Mucosa of rectum (tissue), 2 donors: Measurements from ENCODE around the gene FLT3.
"Not testable (repeated sequence)": the region's sequence is repeated elsewhere in the genome, so short reads cannot be mapped to it uniquely, and the experiment has no call there.

ENCODE experiments used
- H3K27ac ChIP-seq, 2 donors: one replicate each; pipeline ENCODE4 v1.7.0; 2013; ENCODE audit warnings: inconsistent platforms in 2 of 2, low read depth in 2 of 2, low read length in 2 of 2
- H3K27me3 ChIP-seq, 2 donors: one replicate each; pipeline ENCODE4 v1.7.0; 2013; ENCODE audit warnings: low read length in 2 of 2; ENCODE audit not compliant: control insufficient read depth in 2 of 2, insufficient read depth in 2 of 2
- H3K36me3 ChIP-seq, 2 donors: one replicate each; pipeline ENCODE4 v1.7.0; 2013; ENCODE audit warnings: low read length in 2 of 2; ENCODE audit not compliant: control insufficient read depth in 2 of 2, insufficient read depth in 2 of 2
- H3K4me1 ChIP-seq, 2 donors: one replicate each; pipeline ENCODE4 v1.7.0; 2013; ENCODE audit warnings: low read length in 2 of 2, mild to moderate bottlenecking in 1 of 2; ENCODE audit not compliant: control insufficient read depth in 2 of 2, insufficient read depth in 2 of 2
- H3K4me3 ChIP-seq, 2 donors: one replicate each; pipeline ENCODE4 v1.7.0; 2013; ENCODE audit warnings: low read length in 2 of 2
- H3K9ac ChIP-seq, 2 donors: one replicate each; pipeline ENCODE4 v1.7.0; 2013; ENCODE audit warnings: low read length in 2 of 2, low read depth in 1 of 2, mild to moderate bottlenecking in 1 of 2
- H3K9me3 ChIP-seq, 2 donors: one replicate each; pipeline ENCODE4 v1.7.0; 2013; ENCODE audit warnings: low read length in 2 of 2; ENCODE audit not compliant: control insufficient read depth in 2 of 2
- donor health status: healthy.
- donor health status: Normal muscosa, but diverticular disease.

FLT3 gene

DNA sequence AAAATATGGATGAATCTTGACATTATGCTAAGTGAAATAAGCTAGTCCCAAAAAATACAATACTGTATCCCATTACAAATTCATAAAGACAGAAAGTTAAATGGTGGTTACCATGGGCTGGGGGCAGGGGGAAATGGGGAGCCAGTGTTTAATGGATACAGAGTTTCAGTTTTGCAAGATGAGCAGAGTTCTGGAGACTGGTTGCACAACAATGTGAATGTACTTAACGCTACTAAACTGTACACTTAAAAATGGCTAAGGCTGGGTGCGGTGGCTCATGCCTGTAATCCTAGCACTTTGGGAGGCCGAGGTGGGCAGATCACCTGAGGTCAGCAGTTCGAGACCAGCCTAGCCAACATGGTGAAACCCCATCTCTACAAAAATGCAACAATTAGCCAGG, 1.5 kb upstream of the FLT3 start:
- H3K4me3 ChIP-seq, H3K4me1 ChIP-seq, H3K36me3 ChIP-seq, H3K9me3 ChIP-seq, H3K9ac ChIP-seq, H3K27ac ChIP-seq: not testable (repeated sequence)
- H3K27me3 ChIP-seq = peaks cover 26 to 39% of the 10 kb centered on the region in 2 donors

DNA sequence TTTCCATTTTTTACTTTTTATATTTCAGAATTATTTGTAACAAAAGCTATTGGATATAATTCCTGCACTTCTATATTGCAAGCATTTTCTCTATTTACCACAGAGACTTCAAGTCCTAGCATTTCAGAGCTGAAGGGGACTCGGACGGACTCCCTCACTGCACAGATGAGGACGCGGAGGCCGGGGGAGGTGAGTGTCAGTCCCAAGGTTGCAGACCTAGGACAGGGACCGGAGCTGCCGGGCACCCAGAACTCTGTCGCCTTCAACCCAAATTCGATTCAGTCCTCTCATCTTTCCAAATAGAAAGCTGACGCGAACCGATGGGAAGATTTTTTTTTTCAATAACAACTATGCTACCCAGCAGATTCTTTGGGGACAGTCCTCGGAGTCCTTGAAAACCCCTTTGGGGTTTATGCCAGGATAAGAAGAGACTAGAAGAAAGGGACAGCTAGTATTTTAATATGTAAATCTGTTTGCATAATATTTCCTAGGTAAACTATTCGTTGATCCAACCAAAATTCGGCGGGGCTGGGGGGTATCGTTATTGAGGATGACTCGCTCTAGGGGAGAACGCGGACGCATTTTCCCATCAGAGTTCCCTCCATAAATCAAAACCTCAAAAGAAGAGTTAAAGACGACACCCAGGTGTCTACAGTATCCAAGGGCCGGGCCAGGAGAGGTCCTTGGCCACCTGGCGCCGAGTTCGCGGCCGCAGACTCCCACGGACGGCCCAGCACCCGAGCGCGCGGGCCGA, 803 bp downstream of the FLT3 start:
- Histone ChIP-seq H3K27me3 (peaks cover 26 to 41% of the 10 kb centered on the region in 2 donors), H3K9me3 (peaks cover 4% of the 10 kb centered on the region in 2 donors), H3K27ac (no peak overlapping the region), H3K36me3 (no peaks in the 10 kb centered on the region), H3K9ac (no peak overlapping the region), H3K4me3 (peak overlapping the region; percentile 37 to 39), H3K4me1 (peaks cover 0 to 7% of the 10 kb centered on the region in 2 donors)

DNA sequence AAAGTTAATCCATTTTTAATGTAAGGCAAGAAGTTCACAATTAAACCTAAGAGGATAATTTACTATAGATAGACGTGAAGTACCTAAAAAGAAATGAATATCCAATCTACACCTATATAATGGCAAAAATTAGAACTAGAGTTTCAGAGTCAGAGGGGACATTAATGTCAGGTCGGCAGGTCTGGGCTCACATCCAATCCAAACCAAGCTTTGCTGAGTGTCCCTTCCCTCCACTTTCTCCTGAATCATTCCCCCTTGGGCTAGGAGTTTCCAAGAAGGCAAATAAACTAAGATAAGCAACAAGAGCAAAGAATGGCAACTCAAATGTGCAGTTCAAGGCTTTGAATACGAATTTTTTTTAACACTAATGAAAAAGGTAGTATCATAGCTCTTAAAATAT, 2.9 kb downstream of the FLT3 start:
- H3K9ac ChIP-seq = no peak overlapping the region
- H3K9me3 ChIP-seq = peaks cover 4% of the 10 kb centered on the region in 2 donors
- peaks cover 26 to 38% of the 10 kb centered on the region in 2 donors for H3K27me3 ChIP-seq

GRCh38 chr13:28094306-28094705, 6.1 kb downstream of the FLT3 start:
- H3K27me3 ChIP-seq = peaks cover 13 to 15% of the 10 kb centered on the region in 2 donors
- peaks cover 4% of the 10 kb centered on the region in 2 donors for H3K9me3 ChIP-seq
- no peaks in the 10 kb centered on the region for H3K4me1 ChIP-seq
- no peak overlapping the region for H3K4me3 ChIP-seq
- H3K27ac ChIP-seq = no peak overlapping the region
- no peaks in the 10 kb centered on the region for H3K36me3 ChIP-seq
- H3K9ac ChIP-seq = no peak overlapping the region

More for the DNA sequence above, 2.9 kb downstream of the FLT3 start:
- Histone ChIP-seq H3K36me3 (no peaks in the 10 kb centered on the region), H3K27ac (no peak overlapping the region), H3K4me3 (no peak overlapping the region), H3K4me1 (peaks cover 0 to 7% of the 10 kb centered on the region in 2 donors)

GRCh38 chr13:28093881-28094280, 6.5 kb downstream of the FLT3 start:
- Histone ChIP-seq H3K9me3 (peaks cover 4% of the 10 kb centered on the region in 2 donors), H3K4me3 (no peak overlapping the region), H3K27me3 (peaks cover 11% of the 10 kb centered on the region in 2 donors), H3K4me1 (no peaks in the 10 kb centered on the region), H3K36me3 (no peaks in the 10 kb centered on the region), H3K9ac (no peak overlapping the region), H3K27ac (no peak overlapping the region)

DNA sequence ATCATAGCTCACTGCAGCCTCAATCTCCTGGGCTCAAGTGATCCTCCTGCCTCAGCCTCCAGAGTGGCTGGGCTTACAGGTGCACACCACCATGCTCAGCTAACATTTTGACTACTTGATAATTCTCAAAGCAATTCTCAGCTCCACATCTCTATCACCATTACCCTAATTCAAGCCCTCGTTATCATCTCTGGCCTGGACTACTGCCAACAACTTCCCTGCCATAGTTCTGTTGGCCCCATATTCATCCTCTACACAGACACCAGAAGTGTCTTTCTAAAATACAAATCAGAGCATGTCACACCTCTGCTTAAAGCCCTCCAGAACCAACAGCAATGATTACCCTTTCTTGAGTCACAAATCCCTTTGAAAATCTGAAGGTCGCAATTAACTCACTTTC, 7.9 kb downstream of the FLT3 start:
- Histone ChIP-seq H3K4me1 (no peaks in the 10 kb centered on the region), H3K4me3 (no peak overlapping the region), H3K36me3 (no peaks in the 10 kb centered on the region), H3K27ac (no peak overlapping the region), H3K27me3 (peaks cover under 1 to 4% of the 10 kb centered on the region in 2 donors), H3K9ac (no peak overlapping the region), H3K9me3 (no peaks in the 10 kb centered on the region)

- Histone ChIP-seq H3K4me1 (no peaks in the 10 kb centered on the region), H3K4me3 (no peak overlapping the region), H3K36me3 (no peaks in the 10 kb centered on the region), H3K27ac (no peak overlapping the region), H3K27me3 (no peaks in the 10 kb centered on the region), H3K9ac (no peak overlapping the region), H3K9me3 (no peaks in the 10 kb centered on the region)
Measured at GRCh38 chr13:28089065-28089464, 11.3 kb downstream of the FLT3 start.

GRCh38 chr13:28077820-28078219, 22.6 kb downstream of the FLT3 start:
- H3K4me3 ChIP-seq = not testable (repeated sequence)

GRCh38 chr13:28077231-28077630, 23.1 kb downstream of the FLT3 start:
- Histone ChIP-seq H3K9me3 (no peaks in the 10 kb centered on the region), H3K27ac (no peak overlapping the region)

More at GRCh38 chr13:28077820-28078219, 22.6 kb downstream of the FLT3 start:
- H3K27ac ChIP-seq, H3K27me3 ChIP-seq, H3K9me3 ChIP-seq, H3K36me3 ChIP-seq, H3K4me1 ChIP-seq, H3K9ac ChIP-seq: not testable (repeated sequence)

DNA sequence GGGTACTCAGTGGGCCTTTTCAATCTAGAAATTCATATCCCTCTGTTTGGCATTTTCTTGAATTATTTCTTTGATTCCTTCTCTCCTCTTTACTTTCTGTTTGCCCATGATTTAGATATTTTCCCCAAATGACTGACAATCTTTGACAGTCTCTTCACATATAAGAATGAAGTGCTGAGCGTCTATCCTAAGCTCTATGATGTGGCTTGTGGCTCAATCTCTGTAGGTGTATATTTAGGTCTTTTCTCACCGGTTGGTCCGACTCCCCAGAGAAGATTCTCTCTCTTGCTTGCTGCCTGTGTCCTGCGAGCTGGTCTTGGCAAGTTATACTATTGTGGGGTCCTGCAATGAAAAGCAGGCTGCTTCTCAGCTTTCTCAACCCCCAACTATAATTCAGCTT, 29.0 kb downstream of the FLT3 start:
- H3K4me3 ChIP-seq = no peak overlapping the region
- H3K27me3 ChIP-seq = no peaks in the 10 kb centered on the region
- H3K9me3 ChIP-seq = no peaks in the 10 kb centered on the region
- H3K36me3 ChIP-seq = no peaks in the 10 kb centered on the region
- no peak overlapping the region for H3K9ac ChIP-seq
- H3K27ac ChIP-seq = no peak overlapping the region
- H3K4me1 ChIP-seq = no peaks in the 10 kb centered on the region

More at GRCh38 chr13:28077231-28077630, 23.1 kb downstream of the FLT3 start:
- H3K36me3 ChIP-seq = no peaks in the 10 kb centered on the region
- H3K4me3 ChIP-seq = no peak overlapping the region
- H3K27me3 ChIP-seq = no peaks in the 10 kb centered on the region
- no peaks in the 10 kb centered on the region for H3K4me1 ChIP-seq
- no peak overlapping the region for H3K9ac ChIP-seq
